CD4-positive, alpha-beta T cell treated with Interferon alpha-2 for 1 hour (primary cell): Measurements from ENCODE around the gene TRABD.

ENCODE experiments used
- DNase-seq, 2 donors: peaks; one replicate each; pipeline ENCODE4 v3.0.0-alpha.2; 2020 to 2022

Gene TRABD

GRCh38 chr22:50205781-50206569 lies 20.3 kb downstream of the TRABD start:
- no peak for DNase-seq

GRCh38 chr22:50206599-50206998 lies 20.9 kb downstream of the TRABD start:
- DNase-seq: no peak

GRCh38 chr22:50207383-50208140 lies 21.8 kb downstream of the TRABD start:
- no peak for DNase-seq

DNA sequence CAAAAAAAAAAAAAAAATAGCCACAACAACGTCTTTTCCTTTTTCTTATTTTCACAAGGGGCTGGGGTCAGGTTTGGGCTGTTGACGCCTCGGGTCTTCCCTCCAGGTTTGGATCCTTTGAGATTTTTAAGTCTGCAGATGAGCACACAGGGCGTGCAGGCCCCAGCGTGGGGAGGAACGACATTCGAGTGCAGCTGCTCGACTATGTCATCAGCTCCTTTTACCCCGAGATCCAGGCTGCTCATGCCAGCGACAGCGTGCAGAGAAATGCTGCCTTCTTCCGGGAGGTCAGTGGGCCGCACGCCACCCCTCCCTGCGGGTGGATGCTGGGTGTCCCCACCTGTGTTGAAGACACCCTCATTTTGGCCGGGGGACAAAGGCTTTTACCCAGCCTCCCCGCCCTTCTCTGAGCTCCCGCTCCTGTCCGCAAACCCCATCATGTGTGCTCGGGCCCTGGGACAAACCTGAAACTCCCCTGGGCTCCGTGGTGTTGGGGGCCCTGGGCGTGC lies 22.8 kb downstream of the TRABD start:
- DNase-seq: no peak

DNA sequence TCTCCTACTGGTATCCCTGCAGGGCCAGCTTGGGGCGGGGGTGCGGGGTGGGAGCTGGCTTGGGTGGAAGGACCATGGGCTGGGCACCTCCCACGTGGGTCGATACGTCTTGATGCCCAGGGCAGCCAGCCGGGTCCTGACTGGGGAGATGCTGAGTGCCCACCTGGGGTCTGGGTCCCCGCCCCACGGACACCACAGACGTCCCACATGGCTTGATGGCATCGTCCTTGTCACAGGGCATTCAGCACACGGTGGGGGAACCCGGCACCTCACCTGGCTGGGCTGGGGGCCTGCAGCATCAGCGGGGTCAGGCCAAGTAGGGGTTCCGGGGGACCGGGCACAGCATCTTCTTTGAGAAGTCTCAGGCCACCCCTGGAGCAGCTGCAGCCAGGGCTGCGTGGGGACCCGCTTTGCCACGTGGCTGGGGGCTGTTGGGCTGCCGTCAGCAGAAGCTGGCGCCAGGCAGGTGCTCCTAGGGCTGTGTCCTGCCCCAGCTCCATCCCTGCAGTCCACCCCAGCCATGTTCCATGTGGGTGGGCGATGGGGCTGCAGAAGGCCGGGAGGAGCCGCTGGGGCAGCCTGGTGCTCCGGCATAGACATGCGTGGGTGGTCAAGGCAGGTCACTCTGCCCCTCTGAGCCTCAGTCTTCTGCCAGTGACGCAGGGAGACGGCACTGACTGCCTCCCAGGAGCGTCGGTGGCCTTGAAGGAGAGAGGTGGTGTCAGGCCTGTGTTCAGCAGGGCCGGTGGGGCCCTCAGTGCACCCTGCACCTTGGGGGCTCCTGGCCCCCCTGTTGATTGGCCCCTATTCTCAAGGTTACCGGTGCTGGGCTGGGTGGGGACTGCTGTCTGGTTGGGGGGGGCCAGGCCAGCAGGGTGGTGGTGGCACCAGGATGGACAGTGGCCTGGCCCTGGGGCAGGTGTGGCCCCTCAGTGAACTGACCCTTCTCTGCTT lies 23.5 kb downstream of the TRABD start:
- DNase-seq: no peak

DNA sequence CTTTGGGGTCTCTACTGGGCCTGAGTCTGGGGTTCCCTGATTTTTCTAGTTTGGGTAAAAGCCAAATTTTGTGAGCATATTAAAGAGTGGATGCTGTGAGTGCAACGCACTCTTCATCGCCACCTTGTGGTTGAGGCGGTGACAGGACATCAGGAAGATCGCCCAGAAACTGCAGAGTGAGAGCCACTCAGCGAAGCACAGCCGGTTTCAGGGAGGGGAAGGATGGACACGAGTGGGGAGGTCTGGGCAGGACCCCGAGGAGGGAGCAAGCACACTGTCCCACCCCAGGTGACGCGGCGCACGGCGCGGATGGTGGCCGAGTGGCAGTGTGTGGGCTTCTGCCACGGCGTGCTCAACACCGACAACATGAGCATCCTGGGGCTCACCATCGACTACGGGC lies 24.2 kb downstream of the TRABD start:
- DNase-seq: peak; percentile 68 to 78

DNA sequence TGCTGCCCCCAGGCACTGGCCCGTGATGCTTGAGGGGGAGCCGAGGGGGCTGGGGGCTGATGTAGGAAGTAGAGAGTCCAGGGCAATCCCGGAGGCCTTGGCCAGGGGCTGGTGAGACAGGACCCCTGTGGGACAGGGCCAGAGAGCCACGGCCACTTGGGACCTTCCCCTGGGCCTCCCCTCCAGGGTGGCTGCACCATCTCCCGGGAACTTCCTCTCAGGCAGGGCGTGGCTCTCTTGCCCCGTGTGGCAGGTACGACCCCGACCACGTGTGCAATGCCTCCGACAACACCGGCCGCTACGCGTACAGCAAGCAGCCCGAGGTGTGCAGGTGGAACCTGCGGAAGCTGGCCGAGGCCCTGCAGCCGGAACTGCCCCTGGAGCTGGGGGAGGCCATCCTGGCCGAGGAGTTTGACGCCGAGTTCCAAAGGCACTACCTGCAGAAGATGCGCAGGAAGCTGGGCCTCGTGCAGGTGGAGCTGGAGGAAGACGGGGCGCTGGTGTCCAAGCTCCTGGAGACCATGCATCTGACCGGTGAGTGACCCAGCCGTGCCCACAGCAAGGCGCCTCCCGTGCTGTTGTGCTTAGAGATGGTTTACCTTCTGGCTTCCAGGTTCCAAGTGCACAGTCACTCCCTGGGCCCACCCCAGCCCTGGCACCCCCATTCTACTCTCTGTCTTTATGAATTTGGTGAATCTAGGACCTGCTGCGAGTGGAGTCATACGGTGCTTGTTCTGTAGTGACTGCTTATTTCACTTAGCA lies 24.8 kb downstream of the TRABD start:
- DNase-seq: no peak

GRCh38 chr22:50211147-50211546 lies 25.4 kb downstream of the TRABD start:
- DNase-seq: no peak

- no peak for DNase-seq
These were observed 27.6 kb downstream of the TRABD start for GRCh38 chr22:50213263-50213662.

DNA sequence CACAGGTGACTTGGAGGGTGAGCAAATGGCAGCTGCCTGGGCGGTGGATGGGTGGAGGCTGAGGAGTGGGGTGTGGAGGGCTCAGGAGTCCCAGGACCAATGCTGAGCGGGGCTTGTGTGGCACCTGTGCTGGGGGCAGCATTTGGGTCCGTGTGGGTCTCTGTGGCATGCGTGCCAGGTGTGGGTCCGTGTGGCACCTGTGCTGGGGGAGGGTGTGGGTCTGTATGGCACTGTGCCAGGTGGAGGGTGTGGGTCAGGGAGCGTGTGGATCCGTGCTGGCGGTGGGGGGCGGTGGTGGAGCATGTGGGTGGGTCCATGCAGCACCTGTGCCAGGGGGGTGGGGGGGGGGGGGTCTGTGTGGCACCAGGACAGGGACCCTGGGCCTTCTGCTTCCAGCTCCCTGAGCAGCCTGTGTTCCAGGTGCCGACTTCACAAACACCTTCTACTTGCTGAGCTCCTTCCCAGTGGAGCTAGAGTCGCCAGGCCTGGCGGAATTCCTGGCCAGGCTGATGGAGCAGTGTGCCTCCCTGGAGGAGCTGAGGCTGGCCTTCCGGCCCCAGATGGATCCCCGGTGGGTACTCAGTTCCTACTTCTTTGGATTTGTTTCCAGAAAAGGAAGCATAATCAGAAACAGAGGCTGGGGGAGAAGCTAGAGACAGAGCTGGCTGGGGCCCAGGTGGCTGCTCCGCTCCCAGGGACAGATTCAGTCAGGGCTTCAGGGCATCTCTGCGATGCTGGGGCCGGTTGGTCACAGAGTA lies 29.8 kb downstream of the TRABD start:
- no peak for DNase-seq

GRCh38 chr22:50216055-50216683 lies 30.5 kb downstream of the TRABD start:
- no peak for DNase-seq

DNA sequence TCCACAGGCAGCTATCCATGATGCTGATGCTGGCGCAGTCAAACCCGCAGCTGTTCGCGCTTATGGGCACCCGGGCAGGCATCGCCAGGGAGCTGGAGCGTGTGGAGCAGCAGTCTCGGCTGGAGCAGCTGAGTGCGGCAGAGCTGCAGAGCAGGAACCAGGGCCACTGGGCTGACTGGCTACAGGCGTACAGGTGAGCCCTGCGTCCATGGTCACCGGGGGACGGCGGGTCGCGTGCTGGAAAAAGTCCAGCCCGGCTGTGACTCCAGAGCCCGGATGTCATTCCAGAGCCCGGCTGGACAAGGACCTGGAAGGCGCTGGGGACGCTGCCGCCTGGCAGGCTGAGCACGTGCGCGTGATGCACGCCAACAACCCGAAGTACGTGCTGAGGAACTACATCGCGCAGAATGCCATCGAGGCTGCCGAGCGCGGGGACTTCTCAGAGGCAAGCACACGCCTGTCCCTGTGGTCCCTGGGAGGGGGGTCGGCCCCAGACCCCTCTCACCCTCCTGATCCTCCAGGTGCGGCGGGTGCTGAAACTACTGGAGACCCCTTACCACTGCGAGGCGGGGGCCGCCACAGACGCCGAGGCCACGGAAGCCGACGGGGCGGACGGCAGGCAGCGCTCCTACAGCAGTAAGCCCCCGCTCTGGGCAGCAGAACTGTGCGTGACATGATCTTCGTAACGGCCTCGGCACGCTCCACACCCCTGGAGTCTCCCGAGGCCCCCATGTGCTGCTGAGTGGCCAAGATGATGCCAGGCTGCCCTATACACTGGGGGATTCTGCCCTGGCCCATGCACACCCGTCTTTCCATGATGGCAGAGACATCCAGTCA lies 31.2 kb downstream of the TRABD start:
- no peak for DNase-seq

- no peak for DNase-seq
These were observed 31.9 kb downstream of the TRABD start for GRCh38 chr22:50217543-50218152.

DNA sequence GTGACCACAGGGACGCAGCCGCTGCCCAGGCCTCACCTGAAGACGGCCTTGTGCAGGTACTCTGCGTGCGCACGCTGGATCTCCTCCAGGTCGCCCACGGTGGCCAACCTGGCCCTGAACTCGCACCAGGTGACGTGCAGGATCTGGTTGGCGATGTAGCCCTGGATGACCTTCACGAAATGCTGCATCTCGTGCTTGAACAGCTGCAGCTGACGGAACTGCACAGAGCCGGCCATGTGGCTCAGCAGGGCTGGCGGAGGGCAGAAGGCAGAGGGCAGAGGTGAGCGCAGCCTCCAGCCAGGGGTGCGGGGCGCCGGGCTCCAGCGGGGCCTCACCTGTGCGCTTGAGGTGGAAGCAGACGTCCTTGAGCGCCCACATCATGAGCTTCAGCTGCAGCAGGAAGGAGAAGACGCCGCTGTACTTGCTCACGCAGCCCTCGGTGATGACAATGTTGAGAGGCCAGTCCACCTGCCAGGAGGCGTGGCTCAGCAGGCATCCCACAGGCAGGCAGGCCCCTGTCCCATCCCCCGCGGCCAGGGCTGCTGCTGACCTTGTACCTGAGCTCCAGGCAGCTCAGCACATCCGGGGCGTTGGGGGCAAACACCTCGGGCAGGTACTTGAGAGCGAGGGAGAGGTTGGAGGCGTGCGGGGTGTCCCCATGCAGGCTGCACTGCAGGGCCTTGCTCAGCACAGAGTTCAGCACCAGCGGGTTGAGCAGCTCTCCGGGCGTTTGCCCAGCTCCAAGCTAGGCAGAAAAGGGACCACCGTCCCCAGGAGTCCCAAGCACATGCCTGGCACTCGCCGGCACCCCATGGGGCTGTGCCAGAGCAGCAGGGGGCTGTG lies 32.7 kb downstream of the TRABD start:
- DNase-seq: no peak

GRCh38 chr22:50218996-50219727 lies 33.4 kb downstream of the TRABD start:
- DNase-seq: no peak

GRCh38 chr22:50219800-50220602 lies 34.3 kb downstream of the TRABD start:
- no peak for DNase-seq
